HepG2 (cell line): ENCODE data around the gene SURF6. TPM values are rescaled to one million over a fixed set of nuclear protein-coding genes. Genes with fewer than 3 reads are reported as not detected.

ENCODE experiments used
- ATAC-seq: fragments of 200-7000 bp; cut with Tn5 transposase; 3 replicates; pipeline ENCODE4 v1.9.1; 2020; ENCODE audit warnings: mild to moderate bottlenecking, moderate library complexity
- BruUV-seq: library from RNA; stranded (reverse); fragments of 400-500 nt; replicated peaks from 2 replicates; lab custom pipeline; 2021; lab: Mats Ljungman, UMichigan
- CTCF ChIA-PET: fragments of 300-600 bp; formaldehyde crosslinking; extraction: SDS; loops from one replicate; lab custom pipeline; 2021; ENCODE audit warnings: low total read pairs, inconsistent platforms, low intra/inter-chr PET ratio; lab: Yijun Ruan, JAX
- POLR2A ChIA-PET: fragments of 350-600 bp; sonication (Branson Sonifier 250); formaldehyde crosslinking; loops from one replicate; lab custom pipeline; 2020; ENCODE audit warnings: antibody characterized with exemption, inconsistent platforms; lab: Yijun Ruan, JAX
- DNase-seq: peaks from one replicate; pipeline ENCODE4 v3.0.0-alpha.2; 2015; ENCODE audit warnings: low spot score
- FAIRE-seq: peaks from 3 replicates; lab custom pipeline; 2011; peaks lifted over from hg19 to GRCh38; lab: Jason Lieb, UNC
- H2AFZ ChIP-seq: one replicate; pipeline ENCODE4 v1.6.1; 2011; ENCODE audit warnings: low read length, inconsistent platforms
- H3K27ac ChIP-seq: fragments of 300-600 bp; 3 replicates; pipeline ENCODE4 v1.8.0; 2011; ENCODE audit warnings: mixed run types, mild to moderate bottlenecking, mixed read lengths, low read length, inconsistent platforms; ENCODE audit not compliant: insufficient read depth; ENCODE audit errors: extremely low read length
- H3K27me3 ChIP-seq, 2 experiments: fragments of 200-600 bp in 1 of 2; 2 replicates in 1 of 2; 3 replicates in 1 of 2; pipeline versions ENCODE4 v1.6.0 to v1.8.0; 2011; ENCODE audit warnings: low read length in 2 of 2, mild to moderate bottlenecking in 2 of 2, moderate library complexity in 2 of 2, inconsistent platforms in 1 of 2; ENCODE audit not compliant: insufficient read depth in 2 of 2, control insufficient read depth in 1 of 2
- H3K36me3 ChIP-seq, 2 experiments: fragments of 200-600 bp in 1 of 2; replicated peaks in 1 of 2; 2 replicates in 1 of 2; 3 replicates in 1 of 2; pipeline versions ENCODE4 v1.5.1 to v1.8.0; 2011; ENCODE audit warnings: low read length in 2 of 2, inconsistent platforms in 1 of 2; ENCODE audit not compliant: insufficient read depth in 2 of 2, control insufficient read depth in 1 of 2
- H3K4me1 ChIP-seq: 2 replicates; pipeline ENCODE4 v1.5.1; 2012; ENCODE audit warnings: low read length, inconsistent platforms; ENCODE audit not compliant: insufficient read depth
- H3K4me2 ChIP-seq: 2 replicates; pipeline ENCODE4 v1.6.0; 2011; ENCODE audit warnings: low read depth, low read length, inconsistent platforms
- H3K4me3 ChIP-seq, 3 experiments: fragments of 200-600 bp in 1 of 3; sonication (generic), shearing (Covaris generic) in 1 of 3; replicated peaks in 1 of 3; 2 replicates each; pipeline ENCODE4 v1.5.1; 2011 to 2016; ENCODE audit warnings: low read length in 3 of 3, inconsistent platforms in 2 of 3, low read depth in 2 of 3, mild to moderate bottlenecking in 2 of 3, control low read depth in 1 of 3, mixed read lengths in 1 of 3; ENCODE audit not compliant: insufficient read depth in 1 of 3
- H3K79me2 ChIP-seq: one replicate; pipeline ENCODE4 v1.6.1; 2011; ENCODE audit warnings: low read length, inconsistent platforms; ENCODE audit not compliant: insufficient read depth
- H3K9ac ChIP-seq: 2 replicates; pipeline ENCODE4 v1.6.0; 2011; ENCODE audit warnings: mild to moderate bottlenecking, low read depth, low read length, inconsistent platforms; ENCODE audit not compliant: insufficient read depth
- H3K9me3 ChIP-seq: 2 replicates; pipeline ENCODE4 v1.5.1; 2012; ENCODE audit warnings: mild to moderate bottlenecking, low read length
- H4K20me1 ChIP-seq: 2 replicates; pipeline ENCODE4 v1.6.0; 2011; ENCODE audit warnings: inconsistent platforms, mild to moderate bottlenecking, low read length, moderate library complexity; ENCODE audit not compliant: insufficient read depth
- HES4 ChIP-seq: sonication (generic); formaldehyde crosslinking; IDR thresholded peaks from 2 replicates; pipeline ENCODE4 v1.9.0; 2021; ENCODE audit warnings: mild to moderate bottlenecking, missing genetic modification reagents, borderline replicate concordance
- IRF9 ChIP-seq: sonication (generic); formaldehyde crosslinking; IDR thresholded peaks from 2 replicates; pipeline ENCODE4 v1.8.0; 2022; ENCODE audit warnings: missing genetic modification reagents, mild to moderate bottlenecking, borderline replicate concordance
- SIX1 ChIP-seq: sonication (generic); formaldehyde crosslinking; IDR thresholded peaks from 2 replicates; pipeline ENCODE4 v1.4.0; 2020; ENCODE audit warnings: missing genetic modification reagents, borderline replicate concordance
- ZKSCAN5 ChIP-seq: sonication (generic); formaldehyde crosslinking; IDR thresholded peaks from 2 replicates; pipeline ENCODE4 v1.5.1; 2020; ENCODE audit warnings: mild to moderate bottlenecking, missing genetic modification reagents
- ZNF747 ChIP-seq: sonication (generic); formaldehyde crosslinking; IDR thresholded peaks from 2 replicates; pipeline ENCODE4 v1.8.1; 2023; ENCODE audit warnings: missing genetic modification reagents, mild to moderate bottlenecking, borderline replicate concordance
- ZNF749 ChIP-seq: sonication (generic); formaldehyde crosslinking; IDR thresholded peaks from 2 replicates; pipeline ENCODE4 v1.8.0; 2022; ENCODE audit warnings: mild to moderate bottlenecking, missing genetic modification reagents, moderate library complexity, borderline replicate concordance
- WGBS: methylation state at CpG from one replicate; pipeline ENCODE4 v1.1.6; 2017; ENCODE audit warnings: low lambda C conversion rate; 5-methylcytosine and 5-hydroxymethylcytosine counted together
- in situ Hi-C: cut with HindIII; loops from 2 replicates; pipeline ENCODE4 v1.10.0; 2017; ENCODE audit warnings: low pct_unique_long_range_greater_than_20kb; ENCODE audit not compliant: extremely low pct_ligation_motif_present
- intact Hi-C: fragments of 100-400 bp; cut with micrococcal nuclease; formaldehyde crosslinking; loops from one replicate; pipeline ENCODE4 v1.10.0; 2022; ENCODE audit not compliant: unreplicated experiment
- polyA plus RNA-seq, 8 experiments: library from polyadenylated mRNA; depleted of rRNA in 3 of 8; stranded (reverse) in 7 of 8; unstranded in 1 of 8; fragments of >200 nt; fragmentation: Illumina TruSeq in 4 of 8; extraction: Trizol in 4 of 8; gene quantifications; 2 replicates each; pipeline versions ENCODE4 v1.2.1 to v1.2.3, GENCODE V29; 2011 to 2016; ENCODE audit warnings: low read depth in 4 of 8, missing spikeins in 1 of 8, mixed read lengths in 1 of 8; ENCODE audit not compliant: insufficient read depth in 1 of 8
- total RNA-seq, 5 experiments: library from RNA; depleted of rRNA; stranded (reverse); fragments of >200 nt; fragmentation: Illumina TruSeq; extraction: Trizol; gene quantifications; 2 replicates each; pipeline ENCODE4 v1.2.3, GENCODE V29; 2016; ENCODE audit warnings: low read depth in 1 of 5
- TF ChIP-seq, protein P1 (sequence below): sonication (generic); formaldehyde crosslinking; IDR thresholded peaks from 2 replicates; pipeline ENCODE4 v1.4.0; 2020; ENCODE audit warnings: missing genetic modification reagents, borderline replicate concordance
- TF ChIP-seq, protein P2 (sequence below): sonication (generic); formaldehyde crosslinking; IDR thresholded peaks from 2 replicates; pipeline ENCODE4 v1.4.0; 2020; ENCODE audit warnings: missing genetic modification reagents, borderline replicate concordance

SURF6 gene
- total and polyA plus RNA-seq, 2 of the 13 experiments (the other 11 are each of a cell fraction or from before 2014, with no cell fraction given): 5.9 to 14.7 TPM

GRCh38 chr9:133285252-133285775 lies 50.7 kb downstream of the SURF6 start:
- Histone ChIP-seq H3K36me3 (no peaks in the 10 kb centered on the region), H2AFZ (no peak overlapping the region), H3K27me3 (peaks cover 2 to 10% of the 10 kb centered on the region in 2 experiments; a peak in 2 of 5 replicates), H3K9ac (no peak overlapping the region), H3K4me3 (no peak overlapping the region), H3K9me3 (peaks cover 8% of the 10 kb centered on the region; the same call in 1 of the 2 replicates), H3K27ac (no peak overlapping the region)
- no peak for DNase-seq
- no peak for ATAC-seq
- in situ Hi-C loops: no loop called here
- 60% methylated on average over 6 of the region's 6 CpGs for WGBS
- POLR2A ChIA-PET: no interaction called here
- intact Hi-C loops: no loop called here
- BruUV-seq: no TSS peak
- TF ChIP-seq ZKSCAN5 (CRISPR knock-in tag): no peak
- TF ChIP-seq, protein P1, sequence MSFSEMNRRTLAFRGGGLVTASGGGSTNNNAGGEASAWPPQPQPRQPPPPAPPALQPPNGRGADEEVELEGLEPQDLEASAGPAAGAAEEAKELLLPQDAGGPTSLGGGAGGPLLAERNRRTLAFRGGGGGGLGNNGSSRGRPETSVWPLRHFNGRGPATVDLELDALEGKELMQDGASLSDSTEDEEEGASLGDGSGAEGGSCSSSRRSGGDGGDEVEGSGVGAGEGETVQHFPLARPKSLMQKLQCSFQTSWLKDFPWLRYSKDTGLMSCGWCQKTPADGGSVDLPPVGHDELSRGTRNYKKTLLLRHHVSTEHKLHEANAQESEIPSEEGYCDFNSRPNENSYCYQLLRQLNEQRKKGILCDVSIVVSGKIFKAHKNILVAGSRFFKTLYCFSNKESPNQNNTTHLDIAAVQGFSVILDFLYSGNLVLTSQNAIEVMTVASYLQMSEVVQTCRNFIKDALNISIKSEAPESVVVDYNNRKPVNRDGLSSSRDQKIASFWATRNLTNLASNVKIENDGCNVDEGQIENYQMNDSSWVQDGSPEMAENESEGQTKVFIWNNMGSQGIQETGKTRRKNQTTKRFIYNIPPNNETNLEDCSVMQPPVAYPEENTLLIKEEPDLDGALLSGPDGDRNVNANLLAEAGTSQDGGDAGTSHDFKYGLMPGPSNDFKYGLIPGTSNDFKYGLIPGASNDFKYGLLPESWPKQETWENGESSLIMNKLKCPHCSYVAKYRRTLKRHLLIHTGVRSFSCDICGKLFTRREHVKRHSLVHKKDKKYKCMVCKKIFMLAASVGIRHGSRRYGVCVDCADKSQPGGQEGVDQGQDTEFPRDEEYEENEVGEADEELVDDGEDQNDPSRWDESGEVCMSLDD (CRISPR knock-in tag): no peak
- TF ChIP-seq, all 625 proteins: peak for 0
- no peak overlapping the region for H3K4me2 ChIP-seq
- H4K20me1 ChIP-seq: no peaks in the 10 kb centered on the region
- CTCF ChIA-PET: no interaction called here
- H3K4me1 ChIP-seq: peaks cover 25% of the 10 kb centered on the region
- H3K79me2 ChIP-seq: no peaks in the 10 kb centered on the region
- FAIRE-seq: no peak

DNA sequence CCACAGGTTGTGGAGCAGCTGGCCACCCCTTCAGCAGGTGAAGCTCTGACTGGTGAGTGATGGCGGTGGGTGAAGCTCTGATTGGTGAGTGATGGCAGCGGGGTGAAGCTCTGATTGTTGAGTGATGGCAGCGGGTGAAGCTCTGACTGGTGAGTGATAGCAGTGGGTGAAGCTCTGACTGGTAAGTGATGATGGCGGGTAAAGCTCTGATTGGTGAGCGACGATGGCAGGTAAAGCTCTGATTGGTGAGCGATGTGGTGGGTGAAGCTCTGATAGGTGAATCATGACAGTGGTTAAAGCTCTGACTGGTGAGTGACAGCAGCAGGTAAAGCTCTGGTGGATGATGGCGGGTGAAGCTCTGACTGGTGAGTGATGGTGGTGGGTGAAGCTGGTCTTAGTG lies 51.6 kb downstream of the SURF6 start:
- CTCF ChIA-PET: no interaction called here
- FAIRE-seq: no peak
- no peak overlapping the region for H3K4me2 ChIP-seq
- H3K27ac ChIP-seq: no peak overlapping the region
- H3K36me3 ChIP-seq: no peaks in the 10 kb centered on the region
- peaks cover 29% of the 10 kb centered on the region for H3K4me1 ChIP-seq
- 72% methylated on average over 8 of the region's 8 CpGs for WGBS
- POLR2A ChIA-PET: no interaction called here
- H4K20me1 ChIP-seq: no peaks in the 10 kb centered on the region
- peaks cover 2 to 13% of the 10 kb centered on the region in 2 experiments; a peak in 2 of 5 replicates for H3K27me3 ChIP-seq
- ATAC-seq: no peak
- in situ Hi-C loops (no loop called here), intact Hi-C loops (no loop called here)
- no TSS peak for BruUV-seq
- DNase-seq: no peak
- no peaks in the 10 kb centered on the region for H3K79me2 ChIP-seq
- no peak overlapping the region for H2AFZ ChIP-seq
- no peak overlapping the region for H3K9ac ChIP-seq
- H3K9me3 ChIP-seq: no peaks in the 10 kb centered on the region
- no peak overlapping the region for H3K4me3 ChIP-seq
- TF ChIP-seq ZNF747 (CRISPR knock-in tag): no peak
- TF ChIP-seq IRF9: no peak
- TF ChIP-seq, protein P2, sequence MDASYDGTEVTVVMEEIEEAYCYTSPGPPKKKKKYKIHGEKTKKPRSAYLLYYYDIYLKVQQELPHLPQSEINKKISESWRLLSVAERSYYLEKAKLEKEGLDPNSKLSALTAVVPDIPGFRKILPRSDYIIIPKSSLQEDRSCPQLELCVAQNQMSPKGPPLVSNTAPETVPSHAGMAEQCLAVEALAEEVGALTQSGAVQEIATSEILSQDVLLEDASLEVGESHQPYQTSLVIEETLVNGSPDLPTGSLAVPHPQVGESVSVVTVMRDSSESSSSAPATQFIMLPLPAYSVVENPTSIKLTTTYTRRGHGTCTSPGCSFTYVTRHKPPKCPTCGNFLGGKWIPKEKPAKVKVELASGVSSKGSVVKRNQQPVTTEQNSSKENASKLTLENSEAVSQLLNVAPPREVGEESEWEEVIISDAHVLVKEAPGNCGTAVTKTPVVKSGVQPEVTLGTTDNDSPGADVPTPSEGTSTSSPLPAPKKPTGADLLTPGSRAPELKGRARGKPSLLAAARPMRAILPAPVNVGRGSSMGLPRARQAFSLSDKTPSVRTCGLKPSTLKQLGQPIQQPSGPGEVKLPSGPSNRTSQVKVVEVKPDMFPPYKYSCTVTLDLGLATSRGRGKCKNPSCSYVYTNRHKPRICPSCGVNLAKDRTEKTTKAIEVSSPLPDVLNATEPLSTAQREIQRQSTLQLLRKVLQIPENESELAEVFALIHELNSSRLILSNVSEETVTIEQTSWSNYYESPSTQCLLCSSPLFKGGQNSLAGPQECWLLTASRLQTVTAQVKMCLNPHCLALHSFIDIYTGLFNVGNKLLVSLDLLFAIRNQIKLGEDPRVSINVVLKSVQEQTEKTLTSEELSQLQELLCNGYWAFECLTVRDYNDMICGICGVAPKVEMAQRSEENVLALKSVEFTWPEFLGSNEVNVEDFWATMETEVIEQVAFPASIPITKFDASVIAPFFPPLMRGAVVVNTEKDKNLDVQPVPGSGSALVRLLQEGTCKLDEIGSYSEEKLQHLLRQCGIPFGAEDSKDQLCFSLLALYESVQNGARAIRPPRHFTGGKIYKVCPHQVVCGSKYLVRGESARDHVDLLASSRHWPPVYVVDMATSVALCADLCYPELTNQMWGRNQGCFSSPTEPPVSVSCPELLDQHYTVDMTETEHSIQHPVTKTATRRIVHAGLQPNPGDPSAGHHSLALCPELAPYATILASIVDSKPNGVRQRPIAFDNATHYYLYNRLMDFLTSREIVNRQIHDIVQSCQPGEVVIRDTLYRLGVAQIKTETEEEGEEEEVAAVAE (CRISPR knock-in tag): no peak
- no peak for TF ChIP-seq ZNF749 (CRISPR knock-in tag)
- no peak for TF ChIP-seq SIX1 (CRISPR knock-in tag)
- no peak for TF ChIP-seq HES4
